Activated gamma-delta T cell treated with Interleukin-2 at 50 U/mL for 16 hours (primary cell): ENCODE measurements around the gene SEPTIN1.

Experiments
- DNase-seq: peaks from one replicate; pipeline ENCODE4 v3.0.0-alpha.2; 2020

The SEPTIN1 gene

GRCh38 chr16:30382111-30382881 lies at the start of gene SEPTIN1:
Gene SEPTIN1 (minus strand): TSS chr16:30382561. CDS start chr16:30382542, 19 bp downstream.
- peak; percentile 79 for DNase-seq

GRCh38 chr16:30430428-30430970 lies 48.1 kb upstream of the SEPTIN1 start:
- no peak for DNase-seq

DNA sequence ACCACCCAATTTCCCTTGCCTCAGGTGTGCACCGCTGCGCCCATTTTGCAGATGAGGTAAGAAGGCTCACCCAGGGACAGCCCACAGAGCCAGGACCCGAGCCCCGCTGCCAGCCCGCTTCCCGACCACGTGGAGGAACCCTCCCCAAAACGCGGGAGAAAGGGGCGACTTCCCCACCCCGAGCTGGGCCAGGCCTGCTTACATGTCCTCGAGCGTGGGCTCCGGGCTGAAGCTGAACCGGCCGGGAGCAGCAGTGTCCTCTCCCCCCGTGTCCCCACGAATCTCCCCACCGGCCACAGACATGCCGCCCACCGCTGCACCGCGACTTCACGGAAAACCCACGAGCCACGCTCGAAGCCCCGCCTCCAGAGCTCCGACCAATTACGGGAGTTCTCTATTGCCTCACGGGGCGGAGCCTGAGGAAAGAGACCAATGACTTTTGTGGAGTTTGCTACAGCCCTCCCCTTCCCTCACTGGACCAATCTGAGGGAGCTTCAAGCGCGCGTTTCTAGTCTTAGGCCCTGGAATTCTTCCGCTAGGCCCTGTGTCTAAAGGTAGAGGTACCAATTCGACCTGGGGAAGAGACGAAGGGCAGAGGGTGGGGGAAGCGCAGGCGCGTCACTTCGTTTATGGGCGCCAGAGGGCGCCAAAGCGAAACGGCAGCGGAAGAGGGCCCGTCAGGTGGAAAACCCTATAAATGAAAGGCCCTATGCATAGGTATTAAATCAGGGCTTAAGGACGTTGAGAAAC lies 47.5 kb upstream of the SEPTIN1 start, which contains the start of gene DCTPP1:
Gene DCTPP1 (minus strand): TSS at position 353 of the 750 bp plus-strand sequence. CDS start 50 bp downstream, at position 303.
- peak; percentile 94 for DNase-seq

GRCh38 chr16:30429418-30429677 lies 47.0 kb upstream of the SEPTIN1 start:
- no peak for DNase-seq

DNA sequence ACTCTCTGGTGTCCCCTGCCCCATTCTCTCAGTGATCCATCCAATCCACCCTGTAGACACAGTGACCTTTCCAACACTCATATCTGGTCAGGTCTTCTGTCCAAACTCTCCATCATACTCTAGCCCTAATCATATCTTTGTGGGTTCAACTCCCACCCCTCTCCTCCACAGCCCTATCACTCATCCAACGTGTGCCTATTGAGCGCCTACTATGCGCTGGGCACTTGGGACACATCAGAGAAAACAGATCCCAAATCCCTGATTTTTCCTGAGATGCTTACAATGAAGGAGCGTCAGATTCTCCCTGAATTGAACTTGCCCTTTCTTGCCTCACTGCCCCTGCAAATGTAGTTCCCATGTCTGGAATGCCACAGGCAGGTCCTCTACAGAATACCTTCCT lies 45.7 kb upstream of the SEPTIN1 start:
- no peak for DNase-seq

DNA sequence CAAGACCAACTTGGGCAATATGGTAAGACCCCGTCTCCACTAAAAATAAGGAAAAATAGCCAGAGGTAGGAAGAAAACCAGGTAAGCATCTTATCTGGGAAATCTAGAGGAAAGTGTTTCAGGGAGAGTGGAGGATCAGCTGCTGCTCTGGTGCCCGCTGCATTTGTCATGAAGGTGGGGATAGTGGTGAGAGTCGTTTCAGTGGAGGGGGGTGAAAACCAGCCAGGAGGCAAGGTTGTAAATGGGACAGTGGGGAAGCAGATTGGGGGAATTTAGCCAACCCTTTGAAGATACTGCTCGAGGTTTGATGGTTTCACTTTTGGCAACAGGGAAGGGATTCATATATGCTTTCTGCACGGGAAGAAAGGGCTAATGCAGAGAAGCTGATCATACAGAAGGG lies 38.6 kb upstream of the SEPTIN1 start:
- DNase-seq, result no peak

- no peak for DNase-seq
Observed at GRCh38 chr16:30418350-30419181, 36.2 kb upstream of the SEPTIN1 start.

GRCh38 chr16:30417529-30418349 lies 35.4 kb upstream of the SEPTIN1 start:
- DNase-seq, result peak; percentile 84

DNA sequence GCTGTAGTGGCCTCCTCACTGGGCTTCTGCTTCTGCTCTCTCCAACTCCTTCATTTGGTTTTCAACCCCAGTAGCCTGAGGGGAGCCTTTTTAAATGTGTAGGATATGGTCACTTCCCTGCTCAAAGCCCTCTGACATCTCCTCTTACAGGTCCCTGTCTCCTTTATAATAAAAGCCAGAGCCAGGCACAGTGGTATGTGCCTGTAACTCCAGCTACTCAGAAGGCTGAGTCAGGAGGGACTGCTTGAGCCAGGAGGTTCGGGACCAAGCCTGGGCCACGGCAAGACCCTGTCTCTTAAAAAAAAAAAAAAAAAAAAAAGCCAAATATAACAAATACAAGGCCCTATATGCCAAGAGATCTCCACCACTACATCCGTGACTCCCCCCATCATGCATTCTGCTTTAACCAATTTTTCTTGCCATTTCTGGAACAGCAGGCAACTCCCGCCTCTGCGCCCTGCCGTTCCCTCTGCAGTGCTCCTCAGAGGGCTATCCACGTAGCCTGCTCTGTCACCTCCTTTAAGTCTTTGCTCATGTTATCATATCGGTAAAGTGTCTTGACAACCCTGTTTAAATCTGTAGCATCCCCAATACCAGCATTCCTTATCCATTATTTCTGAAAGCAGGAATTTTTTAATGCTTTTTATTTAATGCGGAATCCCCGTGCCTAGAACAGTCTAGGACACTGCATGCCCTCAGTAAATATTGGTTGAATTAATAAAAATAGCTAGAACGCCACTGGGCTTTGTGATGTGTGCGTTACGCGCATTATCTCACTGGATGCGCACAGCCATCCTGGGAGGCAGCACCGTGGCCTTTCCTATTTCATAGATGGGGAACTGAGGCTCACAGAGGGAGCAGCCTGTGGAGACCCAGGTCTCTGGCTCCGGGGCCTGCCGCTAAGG lies 34.5 kb upstream of the SEPTIN1 start:
- DNase-seq, result no peak

DNA sequence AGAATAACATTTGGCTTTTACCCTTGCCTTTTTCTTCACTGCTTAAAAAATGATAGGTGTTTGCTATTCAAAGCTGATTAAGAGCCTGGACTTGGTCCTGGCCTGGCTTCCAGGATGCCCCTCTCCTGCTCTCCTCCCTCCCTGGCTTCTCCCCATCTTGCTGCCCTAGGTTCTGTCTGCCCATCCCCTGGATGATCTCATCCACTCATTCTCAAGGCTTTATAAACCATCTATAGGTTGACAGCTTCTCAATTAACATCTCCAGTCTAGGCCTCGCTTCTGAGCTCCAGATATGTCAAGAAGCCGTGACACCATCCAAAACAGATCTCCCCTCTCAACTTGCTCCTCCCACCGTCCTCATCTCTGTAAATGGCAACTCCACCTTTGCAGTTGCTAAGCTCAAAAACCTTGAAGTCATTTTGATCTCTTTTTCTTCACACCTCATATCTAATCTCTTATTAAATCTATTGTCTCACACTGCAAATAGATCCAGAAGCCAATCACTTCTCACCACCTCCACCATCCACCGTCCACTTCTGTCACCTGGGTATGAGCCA lies 33.8 kb upstream of the SEPTIN1 start:
- DNase-seq, result no peak

DNA sequence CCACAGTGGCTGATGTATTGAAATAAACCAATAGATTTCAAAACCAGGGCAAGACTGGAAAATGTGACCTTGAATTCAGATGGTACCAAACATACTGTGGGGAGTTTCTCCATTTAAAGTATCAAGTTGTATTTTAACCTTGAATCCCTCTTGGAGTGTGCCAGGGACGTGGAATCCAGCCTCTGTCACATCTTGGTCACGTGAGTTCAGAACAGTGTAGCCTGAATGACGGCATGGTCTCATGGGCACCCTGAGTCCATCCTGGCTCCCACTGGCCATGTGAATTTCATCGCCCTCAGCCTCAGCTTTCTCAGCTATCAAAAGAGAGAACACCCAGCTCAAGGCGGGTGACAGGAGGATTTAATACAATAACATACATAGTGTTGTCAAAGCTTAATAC lies 31.8 kb upstream of the SEPTIN1 start:
- DNase-seq, result no peak

DNA sequence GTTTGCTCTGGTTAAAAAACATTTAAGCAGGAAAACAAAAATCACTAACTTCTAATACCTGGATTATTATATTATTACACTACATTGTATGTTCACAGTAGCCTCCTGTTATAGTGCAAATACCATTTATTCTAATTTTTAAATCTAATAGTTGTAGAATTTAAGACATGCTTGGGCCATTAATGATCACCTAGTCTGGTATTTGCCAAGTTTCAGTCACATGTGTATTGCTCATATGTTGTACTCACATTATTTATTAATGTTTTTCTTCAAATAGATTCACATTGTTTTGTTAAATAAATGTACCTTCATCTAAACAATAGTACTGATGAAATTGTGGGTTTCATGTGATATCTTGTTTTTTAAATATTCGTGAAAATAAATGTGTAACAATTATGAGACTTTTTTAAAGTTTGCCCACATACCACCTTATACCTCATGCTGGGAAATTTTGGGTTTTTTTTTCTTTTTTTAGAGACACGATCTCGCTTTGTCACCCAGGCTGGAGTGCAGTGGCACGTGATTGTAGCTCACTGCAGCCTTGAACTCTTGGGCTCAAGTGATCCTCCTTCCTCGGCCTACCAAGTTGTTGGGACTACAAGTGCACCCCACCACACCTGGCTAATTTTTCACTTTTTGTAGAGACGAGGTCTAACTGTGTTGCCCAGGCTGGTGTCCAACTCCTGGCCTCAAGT lies 30.9 kb upstream of the SEPTIN1 start:
- DNase-seq, result no peak

DNA sequence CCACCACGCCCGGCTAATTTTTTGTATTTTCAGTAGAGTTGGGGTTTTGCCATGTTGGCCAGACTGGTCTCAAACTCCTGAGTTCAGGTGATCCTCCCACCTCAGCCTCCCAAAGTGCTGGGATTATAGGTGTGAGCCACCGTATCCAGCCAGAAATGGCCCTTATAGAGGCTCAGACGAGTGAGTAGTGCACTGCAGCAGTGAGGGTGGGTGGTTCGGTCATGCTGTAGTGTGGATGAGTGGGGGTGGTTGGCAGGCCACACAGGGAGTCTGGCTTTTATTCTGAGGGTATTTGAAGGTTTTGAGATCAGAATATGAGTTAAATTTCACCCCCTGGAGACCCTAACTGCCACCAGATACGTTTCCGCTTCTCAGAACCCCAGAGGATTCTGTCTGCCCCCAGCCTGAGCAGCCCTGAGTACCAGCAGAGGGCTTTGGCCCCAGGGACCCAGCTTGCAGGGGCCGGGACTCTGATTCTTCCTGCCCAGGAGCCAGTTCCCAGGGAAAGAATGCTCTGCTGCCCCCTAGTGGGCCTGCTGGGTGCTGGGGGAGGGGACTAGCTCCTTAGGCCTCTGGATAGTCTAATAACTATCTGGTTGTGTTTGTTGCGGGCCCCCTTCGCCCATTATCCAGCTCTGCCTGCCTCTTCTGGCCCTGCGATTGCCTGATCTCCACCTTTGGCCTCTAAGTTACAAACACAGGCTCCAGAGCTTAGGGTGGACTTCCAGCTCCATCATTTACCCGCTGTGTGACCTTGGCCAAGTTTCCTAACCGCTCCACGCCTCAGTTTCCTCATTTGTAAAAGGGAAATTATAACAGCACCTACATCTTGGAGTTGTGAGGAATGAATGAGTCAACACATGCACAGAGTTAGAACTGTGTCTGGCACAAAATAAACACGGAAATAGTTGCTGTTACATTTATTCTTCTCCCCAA lies 27.0 kb upstream of the SEPTIN1 start:
- DNase-seq, result peak; percentile 96

DNA sequence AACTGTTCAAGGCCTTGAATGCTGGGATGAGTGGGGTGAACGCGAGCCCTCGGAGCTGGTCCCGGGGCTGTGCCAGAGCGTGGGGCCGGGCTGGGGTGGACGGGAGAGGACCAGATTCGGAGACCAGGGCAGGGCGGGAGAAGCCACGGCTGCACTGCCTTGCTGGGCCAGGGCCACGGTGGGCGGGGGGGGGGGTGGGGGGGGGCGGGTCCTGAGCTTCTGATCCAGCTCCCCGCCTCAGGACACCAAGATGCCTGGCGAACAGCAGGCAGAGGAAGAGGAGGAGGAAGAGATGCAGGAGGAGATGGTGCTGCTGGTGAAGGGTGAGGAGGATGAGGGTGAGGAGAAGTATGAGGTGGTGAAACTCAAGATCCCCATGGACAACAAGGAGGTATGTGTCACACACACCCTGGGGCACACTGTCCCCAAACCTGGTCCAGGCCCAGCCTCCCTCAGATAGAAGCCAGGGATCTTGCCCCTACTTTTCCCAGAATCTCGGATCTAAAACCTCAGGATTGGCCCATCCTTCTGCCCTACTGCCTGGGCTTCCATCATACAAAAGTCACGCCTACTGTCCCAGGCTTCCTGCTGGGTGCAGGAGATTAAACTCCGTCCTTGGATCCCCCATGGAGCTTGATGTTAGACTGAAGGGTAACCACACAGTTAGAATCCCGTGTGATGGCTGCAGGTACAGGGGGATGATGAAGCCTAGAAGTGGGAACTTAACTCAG lies 25.6 kb upstream of the SEPTIN1 start:
- no peak for DNase-seq

GRCh38 chr16:30407102-30407803 lies 24.9 kb upstream of the SEPTIN1 start, which contains the start of gene ZNF771:
Gene ZNF771 (plus strand): TSS chr16:30407606. CDS start chr16:30408054, 448 bp downstream.
- DNase-seq, result peak; percentile 90

GRCh38 chr16:30406795-30407101 lies 24.4 kb upstream of the SEPTIN1 start:
- no peak for DNase-seq

GRCh38 chr16:30401768-30402425 lies 19.5 kb upstream of the SEPTIN1 start:
- no peak for DNase-seq
